ENCODE results near the gene SPSB4. TPM values are rescaled to one million over a fixed set of nuclear protein-coding genes. Genes with fewer than 3 reads are reported as not detected.

The SPSB4 gene
- total RNA-seq, 3 donors from 2014 or later = not detected

- H3K27me3 Mint-ChIP-seq (ENCODE audit: low read depth) = peaks cover 2% of the 10 kb centered on the region
- H3K4me3 Mint-ChIP-seq = no peak overlapping the region
- ATAC-seq = no peak
- peaks cover 5% of the 10 kb centered on the region for H3K4me1 Mint-ChIP-seq (ENCODE audit: low read depth)
- no peaks in the 10 kb centered on the region for H3K36me3 Mint-ChIP-seq (ENCODE audit: insufficient read depth)
- DNase-seq = no peak
- H3K9me3 Mint-ChIP-seq = no peaks in the 10 kb centered on the region
Observed at GRCh38 chr3:141060327-141060726, 9.2 kb downstream of the SPSB4 start.

- Mint-ChIP-seq H3K36me3 (ENCODE audit: insufficient read depth) (no peaks in the 10 kb centered on the region), H3K27me3 (ENCODE audit: low read depth) (no peaks in the 10 kb centered on the region), H3K9me3 (no peaks in the 10 kb centered on the region), H3K4me3 (no peak overlapping the region), H3K4me1 (ENCODE audit: low read depth) (peaks cover 5% of the 10 kb centered on the region)
- ATAC-seq (no peak), DNase-seq (no peak)
Observed at GRCh38 chr3:141063831-141064230, 12.7 kb downstream of the SPSB4 start.

- DNase-seq (no peak), ATAC-seq (no peak)
- H3K4me3 Mint-ChIP-seq = no peak overlapping the region
- H3K36me3 Mint-ChIP-seq (ENCODE audit: insufficient read depth) = no peaks in the 10 kb centered on the region
- H3K4me1 Mint-ChIP-seq (ENCODE audit: low read depth) = peaks cover 5% of the 10 kb centered on the region
- H3K27me3 Mint-ChIP-seq (ENCODE audit: low read depth) = no peaks in the 10 kb centered on the region
- H3K9me3 Mint-ChIP-seq = no peaks in the 10 kb centered on the region
Observed at GRCh38 chr3:141064255-141064926, 13.2 kb downstream of the SPSB4 start.

GRCh38 chr3:141065258-141065657 is 14.1 kb downstream of the SPSB4 start:
- DNase-seq (no peak), ATAC-seq (no peak)
- H3K9me3 Mint-ChIP-seq = no peaks in the 10 kb centered on the region
- no peaks in the 10 kb centered on the region for H3K36me3 Mint-ChIP-seq (ENCODE audit: insufficient read depth)
- H3K27me3 Mint-ChIP-seq (ENCODE audit: low read depth) = no peaks in the 10 kb centered on the region
- peaks cover 5% of the 10 kb centered on the region for H3K4me1 Mint-ChIP-seq (ENCODE audit: low read depth)
- H3K4me3 Mint-ChIP-seq = no peak overlapping the region

- no peaks in the 10 kb centered on the region for H3K27me3 Mint-ChIP-seq (ENCODE audit: low read depth)
- H3K9me3 Mint-ChIP-seq = no peaks in the 10 kb centered on the region
- DNase-seq (no peak), ATAC-seq (no peak)
- H3K4me1 Mint-ChIP-seq (ENCODE audit: low read depth) = peaks cover 5% of the 10 kb centered on the region
- no peak overlapping the region for H3K4me3 Mint-ChIP-seq
- no peaks in the 10 kb centered on the region for H3K36me3 Mint-ChIP-seq (ENCODE audit: insufficient read depth)
Observed at GRCh38 chr3:141065841-141066805, 15.0 kb downstream of the SPSB4 start.

- no peak for ATAC-seq
- Mint-ChIP-seq H3K4me3 (no peak overlapping the region), H3K27me3 (ENCODE audit: low read depth) (no peaks in the 10 kb centered on the region), H3K36me3 (ENCODE audit: insufficient read depth) (no peaks in the 10 kb centered on the region), H3K9me3 (no peaks in the 10 kb centered on the region), H3K4me1 (ENCODE audit: low read depth) (peaks cover 5% of the 10 kb centered on the region)
- DNase-seq = no peak
Observed at GRCh38 chr3:141067206-141067974, 16.2 kb downstream of the SPSB4 start.

GRCh38 chr3:141070229-141070628 is 19.1 kb downstream of the SPSB4 start:
- H3K36me3 Mint-ChIP-seq (ENCODE audit: insufficient read depth) = no peaks in the 10 kb centered on the region
- no peak overlapping the region for H3K4me3 Mint-ChIP-seq
- DNase-seq = no peak
- no peaks in the 10 kb centered on the region for H3K27me3 Mint-ChIP-seq (ENCODE audit: low read depth)
- H3K9me3 Mint-ChIP-seq = no peaks in the 10 kb centered on the region
- no peak for ATAC-seq
- H3K4me1 Mint-ChIP-seq (ENCODE audit: low read depth) = no peaks in the 10 kb centered on the region

GRCh38 chr3:141070727-141071357 is 19.7 kb downstream of the SPSB4 start:
- Mint-ChIP-seq H3K4me3 (no peak overlapping the region), H3K4me1 (ENCODE audit: low read depth) (no peaks in the 10 kb centered on the region), H3K9me3 (no peaks in the 10 kb centered on the region), H3K27me3 (ENCODE audit: low read depth) (no peaks in the 10 kb centered on the region), H3K36me3 (ENCODE audit: insufficient read depth) (no peaks in the 10 kb centered on the region)
- ATAC-seq (no peak), DNase-seq (no peak)

GRCh38 chr3:141071681-141072260 is 20.6 kb downstream of the SPSB4 start:
- Mint-ChIP-seq H3K4me1 (ENCODE audit: low read depth) (peaks cover 2% of the 10 kb centered on the region), H3K27me3 (ENCODE audit: low read depth) (no peaks in the 10 kb centered on the region), H3K4me3 (no peak overlapping the region), H3K36me3 (ENCODE audit: insufficient read depth) (no peaks in the 10 kb centered on the region), H3K9me3 (no peaks in the 10 kb centered on the region)
- ATAC-seq (no peak), DNase-seq (no peak)

- H3K4me3 Mint-ChIP-seq = no peak overlapping the region
- peaks cover 8% of the 10 kb centered on the region for H3K4me1 Mint-ChIP-seq (ENCODE audit: low read depth)
- ATAC-seq = no peak
- H3K36me3 Mint-ChIP-seq (ENCODE audit: insufficient read depth) = no peaks in the 10 kb centered on the region
- peaks cover 4% of the 10 kb centered on the region for H3K27me3 Mint-ChIP-seq (ENCODE audit: low read depth)
- DNase-seq = no peak
- H3K9me3 Mint-ChIP-seq = no peaks in the 10 kb centered on the region
Observed at GRCh38 chr3:141072950-141073349, 21.8 kb downstream of the SPSB4 start.

GRCh38 chr3:141073580-141073979 is 22.4 kb downstream of the SPSB4 start:
- peaks cover 8% of the 10 kb centered on the region for H3K4me1 Mint-ChIP-seq (ENCODE audit: low read depth)
- H3K27me3 Mint-ChIP-seq (ENCODE audit: low read depth) = peaks cover 4% of the 10 kb centered on the region
- no peak for ATAC-seq

GRCh38 chr3:141074529-141074928 is 23.4 kb downstream of the SPSB4 start:
- Mint-ChIP-seq H3K4me3 (no peak overlapping the region), H3K36me3 (ENCODE audit: insufficient read depth) (no peaks in the 10 kb centered on the region), H3K9me3 (no peaks in the 10 kb centered on the region), H3K4me1 (ENCODE audit: low read depth) (peaks cover 8% of the 10 kb centered on the region), H3K27me3 (ENCODE audit: low read depth) (peaks cover 4% of the 10 kb centered on the region)
- ATAC-seq (no peak), DNase-seq (no peak)

More at GRCh38 chr3:141073580-141073979, 22.4 kb downstream of the SPSB4 start:
- no peaks in the 10 kb centered on the region for H3K36me3 Mint-ChIP-seq (ENCODE audit: insufficient read depth)
- H3K4me3 Mint-ChIP-seq = no peak overlapping the region
- DNase-seq = no peak
- no peaks in the 10 kb centered on the region for H3K9me3 Mint-ChIP-seq

- no peaks in the 10 kb centered on the region for H3K36me3 Mint-ChIP-seq (ENCODE audit: insufficient read depth)
- H3K9me3 Mint-ChIP-seq = no peaks in the 10 kb centered on the region
- peak in 1 of 2 donors; percentile 17 for ATAC-seq
- H3K4me3 Mint-ChIP-seq = no peak overlapping the region
- peaks cover 8% of the 10 kb centered on the region for H3K4me1 Mint-ChIP-seq (ENCODE audit: low read depth)
- peaks cover 4% of the 10 kb centered on the region for H3K27me3 Mint-ChIP-seq (ENCODE audit: low read depth)
- DNase-seq = no peak
Observed at GRCh38 chr3:141076036-141076773, 25.1 kb downstream of the SPSB4 start.

Measured in activated T-cell treated with anti-CD3 and anti-CD28 coated beads, Interleukin-2, amount 50 U/mL, for 4 hours (primary cell).